HG03432 (cell line): ENCODE measurements around the gene CFAP57.

Source experiments
- ATAC-seq: cut with Tn5 transposase; IDR thresholded peaks from one replicate; pipeline ENCODE4 v1.9.1; 2021; ENCODE audit warnings: mild to moderate bottlenecking, moderate library complexity; ENCODE audit not compliant: unreplicated experiment

The CFAP57 gene

DNA sequence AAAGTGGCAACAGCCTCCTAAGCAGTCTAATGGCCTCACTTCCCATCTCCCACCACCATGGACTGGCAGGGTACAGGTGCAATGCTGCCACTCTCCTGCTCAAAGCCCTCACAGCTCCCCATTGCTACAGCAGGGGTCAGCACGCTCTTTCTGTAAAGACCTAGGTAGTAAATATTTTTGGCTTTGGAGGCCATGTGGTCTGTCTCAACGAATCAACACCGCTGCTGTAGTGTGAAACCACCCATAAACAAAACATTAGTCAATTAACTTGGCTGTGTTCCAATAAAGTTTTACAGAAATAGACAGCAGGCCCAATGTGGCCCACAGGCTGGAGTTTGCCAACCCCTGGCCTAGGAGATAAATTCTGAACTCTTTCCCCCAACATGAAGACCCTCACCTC is 53.0 kb downstream of the CFAP57 start:
- ATAC-seq: no peak

DNA sequence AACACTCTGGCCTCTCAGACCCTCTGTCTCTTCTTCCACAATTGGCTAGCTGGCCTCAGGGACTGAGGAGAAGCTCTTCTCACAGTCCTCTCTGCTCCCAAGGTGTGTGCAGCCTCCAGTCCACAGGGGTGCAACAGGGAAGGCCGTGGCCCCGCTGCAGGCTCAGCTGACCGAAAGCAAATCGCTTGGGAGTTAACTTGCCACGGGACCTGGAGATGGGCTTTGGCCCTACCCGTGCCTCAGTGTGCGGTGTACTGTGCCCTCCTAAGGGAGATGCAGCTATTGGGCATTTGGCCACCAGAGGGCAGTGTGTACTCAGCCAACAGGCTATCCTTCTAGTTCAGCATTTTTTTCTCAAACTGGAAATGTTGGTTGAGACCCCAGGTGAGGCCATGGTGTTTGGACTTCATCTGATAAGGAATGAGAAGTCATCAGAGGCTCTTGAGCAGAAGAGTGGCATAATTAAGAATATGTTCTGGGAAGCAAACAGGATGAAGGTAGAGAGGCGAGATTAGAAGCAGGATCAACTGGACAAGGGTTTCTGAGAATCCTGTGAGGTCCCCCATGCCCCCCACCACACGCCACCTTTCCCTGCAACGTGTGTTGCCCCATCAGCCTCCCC is 55.1 kb downstream of the CFAP57 start:
- ATAC-seq: no peak

DNA sequence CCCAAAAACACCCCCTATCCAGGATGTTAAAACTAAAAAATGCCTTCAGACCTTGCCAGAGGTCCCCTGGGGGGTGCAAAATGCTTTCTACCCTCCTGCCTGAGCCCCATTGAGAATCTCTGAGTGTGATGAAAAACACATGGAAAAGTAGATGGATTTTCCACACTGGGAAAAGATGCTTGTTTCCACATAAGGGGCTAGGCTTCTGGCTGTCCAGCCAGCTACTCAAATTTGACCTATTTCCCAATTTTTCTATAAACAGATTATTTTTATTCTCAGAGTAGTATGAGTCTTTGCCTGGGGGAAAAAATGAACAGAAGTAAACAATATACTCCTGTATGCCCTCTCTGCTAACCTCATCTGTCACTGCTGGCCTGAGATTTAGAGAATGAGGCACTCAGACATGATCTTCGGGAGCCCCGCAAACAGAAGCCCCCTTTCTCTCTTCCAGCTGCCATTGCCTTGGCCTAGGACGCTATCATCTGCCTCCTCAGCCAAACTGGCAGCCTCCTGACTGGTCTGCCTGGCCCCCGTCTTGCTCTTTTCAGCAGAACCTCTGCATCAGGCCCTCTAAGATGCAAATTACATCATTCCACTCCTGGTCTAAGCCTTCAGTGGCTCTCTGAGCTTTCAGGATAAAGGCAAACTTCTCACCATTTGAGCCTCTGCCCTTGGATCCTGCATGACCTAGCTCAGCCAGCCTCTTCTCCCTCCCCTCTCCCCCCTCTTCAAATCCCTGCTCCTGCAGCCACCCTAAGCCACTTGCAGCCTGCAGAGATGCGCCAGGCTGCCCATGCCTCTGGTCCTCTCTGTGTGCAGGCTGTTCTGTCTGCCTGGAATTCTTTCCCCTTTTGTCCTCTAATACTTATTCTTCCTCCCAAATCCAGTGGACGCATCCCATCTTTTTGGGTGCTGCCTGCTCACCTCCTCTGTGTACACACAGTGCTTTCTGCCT is 58.0 kb downstream of the CFAP57 start:
- ATAC-seq: no peak

DNA sequence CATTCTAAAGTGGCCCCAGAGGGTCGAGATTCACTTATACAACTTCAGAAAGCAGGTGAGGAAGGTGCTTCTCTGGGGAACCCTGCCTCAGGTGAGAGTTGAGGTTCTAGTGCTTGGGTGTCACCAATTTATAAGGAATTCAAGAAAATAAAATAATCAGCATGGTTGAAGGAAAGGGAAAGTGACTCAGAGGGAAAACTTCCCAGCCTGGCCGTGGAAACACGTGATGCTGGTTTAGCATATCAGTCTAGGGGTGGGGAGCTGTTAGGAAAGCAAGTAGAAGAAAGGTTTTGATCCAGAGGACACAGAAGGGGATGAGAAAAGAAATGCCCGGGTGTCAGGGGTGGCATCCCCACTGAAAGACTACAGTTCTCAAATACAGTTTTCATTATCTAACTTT is 59.9 kb downstream of the CFAP57 start:
- ATAC-seq: no peak

DNA sequence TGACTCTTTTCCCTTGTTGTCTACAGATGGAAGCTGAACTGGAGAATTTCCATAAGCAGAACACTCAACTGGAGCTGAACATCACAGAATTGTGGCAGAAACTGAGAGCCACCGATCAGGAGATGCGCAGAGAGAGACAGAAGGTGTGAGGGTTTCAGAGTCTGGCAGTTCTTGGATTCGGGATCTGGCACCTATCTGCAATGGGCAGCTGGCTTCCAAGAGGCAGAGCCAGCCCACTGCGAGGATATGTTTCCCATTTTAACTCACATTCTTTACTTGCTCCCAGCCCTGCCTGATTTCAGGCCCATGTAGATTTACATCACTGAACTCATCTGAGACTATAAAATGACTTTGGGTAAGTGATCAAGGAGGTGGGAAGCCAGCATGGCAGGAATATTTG is 60.4 kb downstream of the CFAP57 start:
- no peak for ATAC-seq

DNA sequence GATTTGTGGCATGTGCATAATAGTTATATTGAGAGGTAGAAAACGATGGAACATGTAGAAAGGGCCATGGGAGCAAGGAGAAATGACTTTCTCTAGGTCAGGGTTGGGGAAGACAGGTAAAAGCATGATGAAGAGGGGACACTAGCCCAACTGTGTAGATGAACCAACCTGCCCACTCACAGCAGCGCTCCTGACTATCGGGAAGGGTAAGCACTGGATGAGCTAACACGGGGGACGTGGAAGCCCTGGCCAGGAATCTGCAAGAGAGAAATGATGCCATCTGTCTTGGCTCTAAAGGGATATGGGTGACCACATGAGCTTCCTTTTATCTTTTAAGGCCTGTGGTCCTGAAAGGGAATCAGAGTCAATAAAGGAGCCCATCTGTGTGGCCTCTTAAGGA is 61.5 kb downstream of the CFAP57 start:
- no peak for ATAC-seq

DNA sequence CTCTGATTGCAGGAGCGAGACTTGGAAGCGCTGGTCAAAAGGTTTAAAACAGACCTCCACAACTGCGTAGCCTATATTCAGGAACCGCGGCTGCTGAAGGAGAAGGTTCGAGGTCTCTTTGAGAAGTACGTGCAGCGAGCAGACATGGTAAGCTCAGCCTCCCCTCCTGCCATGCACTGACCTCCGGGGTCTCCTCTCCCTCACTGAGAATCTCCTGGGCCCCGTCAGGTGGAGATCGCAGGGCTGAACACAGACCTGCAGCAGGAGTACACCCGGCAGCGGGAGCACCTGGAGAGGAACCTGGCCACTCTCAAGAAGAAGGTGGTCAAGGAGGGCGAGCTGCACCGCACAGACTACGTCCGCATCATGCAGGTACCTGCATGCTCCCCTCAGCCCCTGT is 62.1 kb downstream of the CFAP57 start:
- no peak for ATAC-seq

DNA sequence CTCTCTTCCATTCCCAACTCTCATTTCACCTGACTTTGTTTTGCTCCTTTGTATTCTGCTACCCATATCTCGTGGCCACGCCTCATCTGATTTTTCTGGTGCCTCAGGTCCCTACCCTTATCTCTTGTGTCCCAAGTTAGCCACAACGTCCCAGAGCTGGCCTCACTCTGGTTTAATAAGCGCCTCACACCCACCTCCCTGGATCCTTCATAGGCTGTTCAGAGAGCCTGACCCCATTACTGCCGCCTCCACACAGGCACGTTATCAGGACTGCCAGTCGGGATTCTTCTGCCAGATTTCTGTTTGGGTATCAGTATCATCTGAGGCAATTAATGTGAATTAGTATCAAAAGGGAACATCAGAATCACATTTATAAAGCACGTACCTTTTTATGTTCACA is 62.9 kb downstream of the CFAP57 start:
- ATAC-seq: no peak

DNA sequence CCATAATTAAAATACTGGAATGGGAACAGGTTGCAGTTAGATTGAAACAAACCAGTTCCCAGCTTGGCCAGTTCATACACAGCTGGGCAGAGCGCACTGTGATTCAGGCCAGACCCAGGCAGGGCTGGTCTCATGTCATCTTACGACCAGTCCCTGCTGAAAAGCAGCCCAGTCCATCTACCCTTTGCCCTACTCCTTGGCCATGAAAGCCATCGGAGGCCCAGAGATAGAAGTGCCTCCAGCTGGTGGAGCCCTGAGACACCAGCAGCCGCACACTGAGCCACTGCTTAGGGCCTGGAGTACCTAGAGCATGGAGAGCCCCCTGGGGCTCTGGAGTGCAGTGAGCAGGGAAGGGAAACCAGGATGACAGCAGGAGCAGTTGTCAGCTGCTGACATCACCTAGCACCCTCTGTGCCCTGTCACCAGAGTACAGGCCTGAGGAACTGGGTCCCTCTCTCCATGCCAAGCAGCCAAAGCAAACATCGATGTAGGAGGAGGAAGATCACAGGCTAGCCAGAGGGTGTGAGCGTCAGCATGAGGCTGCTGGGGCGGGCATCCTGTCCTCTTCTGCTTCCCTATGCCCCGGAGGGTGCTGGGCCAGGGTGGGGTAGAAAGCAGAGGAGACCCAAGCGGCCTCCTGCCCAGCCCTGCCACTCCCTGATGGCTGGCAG is 63.5 kb downstream of the CFAP57 start:
- ATAC-seq: no peak

DNA sequence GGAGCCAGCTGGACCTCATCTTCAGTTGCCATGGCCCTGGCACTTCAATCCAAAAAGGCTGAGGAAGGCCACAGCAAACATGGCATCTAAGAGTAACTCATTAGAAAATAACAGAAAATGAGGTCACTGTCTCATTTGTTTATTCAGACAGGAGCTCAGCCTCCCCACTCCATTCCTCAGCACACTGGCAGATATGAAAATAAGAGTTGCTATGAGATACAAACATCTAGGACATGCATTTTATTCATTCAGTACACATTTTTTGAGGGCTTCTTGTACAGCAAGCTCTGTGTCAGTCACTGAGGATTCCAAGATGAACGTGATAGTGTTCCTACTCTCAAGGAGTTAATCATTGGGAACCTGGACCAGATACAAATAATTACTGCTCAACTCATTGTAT is 65.0 kb downstream of the CFAP57 start:
- ATAC-seq: no peak

DNA sequence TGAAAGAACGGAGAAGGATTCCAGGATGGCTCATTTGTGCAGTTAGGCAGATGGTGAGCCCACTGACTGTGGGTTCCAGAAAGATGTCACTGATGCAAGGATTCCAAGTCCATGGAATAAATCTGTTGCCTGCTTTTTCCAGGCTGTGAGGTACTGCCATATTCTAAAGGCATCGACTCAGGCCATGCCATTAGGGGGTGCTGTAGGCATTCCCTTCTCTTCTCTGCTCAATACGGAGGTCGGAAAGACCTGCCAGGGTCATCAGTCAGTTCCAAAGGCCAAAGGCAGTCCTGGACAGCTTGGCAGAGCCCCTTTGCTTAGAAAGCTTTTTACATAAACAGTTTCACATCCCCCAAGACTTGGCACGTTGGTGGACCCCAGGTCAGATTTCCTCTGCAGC is 66.0 kb downstream of the CFAP57 start:
- ATAC-seq: no peak

DNA sequence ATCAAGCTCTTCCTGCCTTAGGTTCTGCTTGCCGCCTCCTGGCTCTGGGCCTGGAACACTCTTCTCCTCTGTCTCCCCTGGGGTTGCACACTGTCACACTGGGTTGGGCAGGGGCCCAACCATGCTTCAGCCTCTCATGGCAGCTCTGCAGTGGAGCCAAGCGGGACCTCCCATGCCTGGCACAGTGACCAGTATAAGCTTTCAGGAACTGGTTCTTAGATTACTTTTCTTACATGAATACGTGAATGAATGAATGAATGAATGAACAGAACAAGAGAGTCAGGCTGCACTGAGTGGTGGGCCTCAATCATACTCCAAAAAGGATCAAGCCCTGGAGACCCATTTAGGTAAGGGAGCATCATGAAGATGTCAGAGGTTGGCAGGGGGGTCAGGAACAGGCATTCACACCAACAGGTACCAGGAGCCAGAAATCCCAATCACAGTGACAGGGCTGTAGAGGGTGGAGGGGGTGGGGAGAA is 66.9 kb downstream of the CFAP57 start:
- peak; percentile 40 for ATAC-seq

DNA sequence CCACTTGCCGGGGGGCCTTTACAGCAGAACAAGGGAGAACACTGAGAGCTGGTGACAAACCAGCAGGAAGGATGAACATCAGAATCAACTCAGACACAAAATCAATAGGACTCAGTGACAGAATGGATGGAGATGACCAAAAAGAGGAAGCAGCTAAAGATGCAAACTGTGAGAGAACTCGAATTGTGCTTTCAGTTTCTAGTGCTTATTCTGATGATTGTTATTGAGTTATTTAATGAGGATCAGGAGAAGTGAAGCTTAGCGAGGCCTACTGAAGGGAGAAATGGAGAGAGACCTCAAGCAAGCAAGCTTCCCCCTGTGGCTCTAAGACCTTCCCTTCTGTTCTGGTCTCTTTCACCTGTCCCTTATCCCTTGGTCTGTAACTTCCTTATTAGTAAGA is 67.4 kb downstream of the CFAP57 start:
- ATAC-seq: peak; percentile 70

DNA sequence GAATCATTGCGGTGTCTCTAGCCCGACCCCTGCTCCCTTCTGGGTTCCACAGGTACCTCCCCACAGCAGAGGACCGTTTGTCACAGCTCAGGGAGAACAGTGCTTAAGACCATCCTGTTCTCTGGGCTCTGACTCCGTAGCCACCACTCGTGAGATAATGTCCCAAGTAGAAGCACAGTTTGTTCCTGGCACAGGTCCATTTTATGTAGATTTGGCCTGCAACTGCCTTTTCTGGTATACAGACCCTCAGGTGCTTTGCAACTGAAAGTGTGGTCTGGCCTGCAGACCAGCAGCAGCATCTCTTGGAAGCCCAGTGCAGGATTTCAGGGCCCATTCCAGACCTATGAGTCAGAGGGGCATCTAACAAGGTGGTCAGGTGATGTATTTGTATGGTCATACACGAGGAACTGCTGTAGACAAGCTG is 69.3 kb downstream of the CFAP57 start:
- ATAC-seq: no peak

DNA sequence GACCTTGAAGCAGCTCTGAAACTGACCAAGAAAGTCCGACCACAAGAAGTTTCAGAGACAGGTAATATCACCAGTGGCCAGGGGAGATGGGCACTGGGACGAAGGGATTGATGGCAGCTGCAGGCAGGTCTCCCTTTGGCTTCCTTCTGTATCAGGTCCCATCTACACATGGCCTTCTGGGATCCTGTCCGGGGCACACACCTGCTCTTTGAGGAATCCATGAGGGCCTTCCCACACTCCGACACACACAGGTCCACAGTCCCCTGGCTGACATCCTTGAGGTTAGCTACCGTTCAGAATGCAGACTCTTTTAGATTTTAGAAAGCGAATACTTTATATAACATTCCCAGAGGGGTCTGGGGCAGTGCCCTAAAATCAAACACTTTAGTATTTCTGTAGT is 71.2 kb downstream of the CFAP57 start:
- no peak for ATAC-seq

DNA sequence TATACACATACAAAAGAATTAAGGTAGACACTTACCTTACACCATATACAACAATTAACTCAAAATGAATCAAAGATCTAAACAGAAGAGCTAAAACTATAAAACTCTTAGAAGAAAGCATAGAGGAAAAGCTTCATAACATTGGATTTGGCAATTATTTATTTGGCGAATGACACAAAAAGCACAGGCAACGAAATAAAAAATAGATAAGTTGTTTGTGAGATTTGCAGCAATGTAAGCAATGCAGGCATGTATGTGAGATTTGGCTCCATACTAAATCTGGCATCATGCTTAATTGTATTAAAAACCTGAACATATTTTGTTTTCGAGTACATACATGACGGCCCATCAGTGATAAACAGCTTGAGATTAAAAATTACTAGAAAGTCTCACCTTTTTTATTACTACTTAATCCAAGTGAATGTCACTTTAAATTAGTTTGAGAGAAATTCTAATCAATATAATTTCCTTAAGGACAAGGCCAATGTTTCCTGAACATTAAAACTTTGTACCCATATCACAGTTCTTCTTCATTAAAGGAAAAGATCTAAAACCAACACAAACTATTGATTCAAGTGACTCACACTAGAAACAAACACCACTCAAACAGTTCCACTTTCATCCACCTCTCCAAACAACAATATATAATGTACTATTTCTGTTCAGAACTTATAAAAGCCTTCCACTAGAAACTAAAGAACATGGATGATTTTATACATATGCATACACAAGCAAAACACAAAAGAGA is 74.5 kb downstream of the CFAP57 start:
- no peak for ATAC-seq

DNA sequence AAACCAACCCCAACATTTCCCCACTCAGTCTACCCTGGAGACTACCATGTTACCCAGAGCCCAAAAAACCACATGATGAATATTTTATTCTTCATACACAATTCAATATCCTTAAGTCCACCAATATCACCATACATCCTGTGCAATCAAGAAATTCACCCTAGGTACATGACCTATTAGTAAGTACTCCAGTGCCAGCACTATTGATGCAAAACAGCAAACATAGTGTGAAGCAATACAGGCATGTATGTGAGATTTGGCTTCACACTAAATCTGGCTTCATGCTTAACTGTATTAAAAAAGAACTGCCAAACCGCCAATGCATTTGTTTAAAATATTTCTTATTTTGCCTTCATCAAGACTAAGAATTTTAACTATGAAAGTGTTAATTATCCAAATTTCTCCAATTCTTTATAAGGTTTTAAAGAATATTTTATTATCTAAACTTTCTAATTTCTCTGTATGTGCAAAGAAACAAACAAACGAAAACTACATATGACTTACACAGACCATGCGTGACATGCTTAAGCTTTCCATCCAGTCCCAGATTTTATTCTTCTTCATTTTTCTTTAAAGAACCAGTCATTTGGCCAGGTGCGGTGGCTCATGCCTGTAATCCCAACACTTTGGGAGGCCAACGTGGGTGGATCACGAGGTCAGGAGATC is 75.3 kb downstream of the CFAP57 start:
- no peak for ATAC-seq

DNA sequence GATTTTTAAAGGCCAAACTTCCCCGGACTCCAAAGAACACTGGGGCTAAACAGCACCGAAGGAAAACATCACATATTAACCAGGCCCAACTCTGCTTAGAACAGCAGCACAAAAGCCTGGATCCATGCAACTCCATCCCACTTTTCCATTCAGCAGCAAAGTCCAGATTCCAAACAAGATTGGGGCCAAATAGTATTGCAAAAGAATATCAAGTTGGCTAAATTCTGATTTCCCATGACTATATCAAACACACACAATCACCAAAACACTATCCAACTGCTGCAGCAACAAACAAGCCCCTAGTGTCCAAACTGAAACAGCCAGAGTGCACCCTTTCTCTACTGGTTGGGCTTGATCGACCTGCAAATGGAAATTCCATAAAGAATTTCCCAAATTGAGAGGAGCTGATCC is 78.2 kb downstream of the CFAP57 start:
- no peak for ATAC-seq

DNA sequence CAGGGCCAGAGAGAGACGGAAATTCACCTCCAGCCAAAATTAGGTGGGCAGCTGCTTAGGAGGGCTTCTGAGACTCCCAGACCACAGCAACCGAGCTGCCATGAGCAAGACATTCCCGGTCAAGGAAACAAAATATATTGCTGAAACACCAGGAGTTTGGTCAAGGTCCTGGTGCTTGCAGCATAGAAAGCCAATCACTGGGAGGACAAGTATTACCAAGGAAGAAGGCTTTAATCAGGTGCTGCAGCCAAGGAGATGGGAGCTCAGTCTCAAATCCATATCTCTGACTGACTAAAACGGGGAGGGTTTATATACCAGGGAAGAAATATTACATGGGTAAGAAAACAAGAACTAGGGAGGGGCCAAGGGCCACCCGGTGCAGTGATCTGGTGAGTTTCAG is 78.9 kb downstream of the CFAP57 start:
- ATAC-seq: no peak

DNA sequence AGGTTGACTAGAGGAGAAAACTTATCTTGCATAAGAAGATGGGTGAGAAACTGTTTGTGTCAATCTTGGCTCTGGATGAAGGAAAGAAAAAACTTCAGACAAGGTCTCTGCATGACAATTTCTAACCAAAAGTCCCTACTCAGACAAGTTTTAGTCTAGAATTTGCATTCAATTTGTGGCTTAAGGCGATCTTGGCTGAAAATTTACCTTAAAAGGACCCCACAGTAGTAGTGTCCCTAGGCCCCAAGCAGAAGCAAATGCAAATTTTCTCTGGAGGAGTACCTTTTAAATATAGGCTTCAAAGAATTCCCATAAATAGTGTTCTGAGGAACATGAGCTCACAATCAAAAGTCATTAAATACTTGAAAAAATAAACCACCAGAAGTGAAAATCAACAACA is 80.1 kb downstream of the CFAP57 start:
- no peak for ATAC-seq
